ENCODE results near the gene TMPRSS11D.

GRCh38 chr4:67790721-67791120 is 93.1 kb downstream of the TMPRSS11D start:
- TF ChIP-seq CTCF (IDR thresholded peaks at IDR 0.05; ENCODE audit: low read depth, low read length) (no peak), EZH2phosphoT487 (IDR thresholded peaks at IDR 0.05; ENCODE audit: low read depth) (no peak)

Data from OCI-LY3 (cell line).